Esophagus (tissue), 2 donors: Measurements from ENCODE around the gene ABCC5. TPM values are rescaled to one million over a fixed set of nuclear protein-coding genes. Genes with fewer than 3 reads are reported as not detected.
A peak's percentile ranks its signal among the peaks of the same experiment; 100 is the strongest.

Experiments
- H3K27ac ChIP-seq, 2 donors: one replicate each; pipeline ENCODE4 v1.5.1; 2013; ENCODE audit warnings: low read depth in 2 of 2, mild to moderate bottlenecking in 2 of 2, inconsistent platforms in 1 of 2, low read length in 1 of 2, moderate library complexity in 1 of 2
- H3K27me3 ChIP-seq, 2 donors: one replicate each; pipeline ENCODE4 v1.6.1; 2013; ENCODE audit warnings: low read length in 2 of 2, control low read depth in 1 of 2, mild to moderate bottlenecking in 1 of 2; ENCODE audit not compliant: insufficient read depth in 2 of 2, control insufficient read depth in 1 of 2
- H3K36me3 ChIP-seq, 2 donors: one replicate each; pipeline ENCODE4 v1.6.1; 2013; ENCODE audit warnings: low read length in 1 of 2; ENCODE audit not compliant: control insufficient read depth in 2 of 2, insufficient read depth in 2 of 2
- H3K4me1 ChIP-seq, 2 donors: one replicate each; pipeline ENCODE4 v1.6.1; 2013; ENCODE audit warnings: low read length in 1 of 2; ENCODE audit not compliant: control insufficient read depth in 2 of 2, insufficient read depth in 2 of 2
- H3K4me3 ChIP-seq, 2 donors: one replicate each; pipeline ENCODE4 v1.5.1; 2013; ENCODE audit warnings: low read length in 2 of 2, mild to moderate bottlenecking in 2 of 2, low read depth in 1 of 2, moderate library complexity in 1 of 2
- H3K9me3 ChIP-seq, 2 donors: one replicate each; pipeline ENCODE4 v1.6.1; 2013; ENCODE audit warnings: mild to moderate bottlenecking in 2 of 2, low read depth in 1 of 2, low read length in 1 of 2, moderate library complexity in 1 of 2; ENCODE audit not compliant: control insufficient read depth in 2 of 2, insufficient read depth in 1 of 2
- WGBS, 2 donors: extraction: QIAGEN DNeasy Blood & Tissue Kit; methylation state at CpG; one replicate each; pipeline ENCODE4 v1.1.7; 2013; 5-methylcytosine and 5-hydroxymethylcytosine counted together
- polyA plus RNA-seq, 2 donors: library from polyadenylated mRNA; stranded (reverse); fragments of 200-250 nt; gene quantifications; one replicate each; pipeline ENCODE4 v1.2.3, GENCODE V29; 2013
- donor health status: healthy with polysubstance abuse.
- donor health status: Bipolar disorder and iron deficiency.

ABCC5 gene
- polyA plus RNA-seq, 2 donors: 19.2 to 56.0 TPM

GRCh38 chr3:183984127-183984740 lies 33.5 kb downstream of the ABCC5 start:
- no peaks in the 10 kb centered on the region for H3K27me3 ChIP-seq
- peaks cover 14 to 32% of the 10 kb centered on the region in 2 donors for H3K36me3 ChIP-seq
- no peak overlapping the region for H3K27ac ChIP-seq
- WGBS, 2 donors: 89 to 90% methylated on average over 4 of the region's 4 CpGs
- H3K9me3 ChIP-seq: no peaks in the 10 kb centered on the region
- no peak overlapping the region for H3K4me3 ChIP-seq
- peaks cover 0 to 2% of the 10 kb centered on the region in 2 donors for H3K4me1 ChIP-seq

- Histone ChIP-seq H3K27ac (no peak overlapping the region), H3K27me3 (no peaks in the 10 kb centered on the region), H3K36me3 (peaks cover 18 to 21% of the 10 kb centered on the region in 2 donors), H3K9me3 (no peaks in the 10 kb centered on the region), H3K4me3 (no peak overlapping the region), H3K4me1 (peaks cover 0 to 3% of the 10 kb centered on the region in 2 donors)
- WGBS, 2 donors: 85 to 93% methylated on average over 6 of the region's 6 CpGs
Observed at GRCh38 chr3:183981990-183982644, 35.6 kb downstream of the ABCC5 start.

GRCh38 chr3:183980403-183980802 lies 37.3 kb downstream of the ABCC5 start:
- H3K27ac ChIP-seq: no peak overlapping the region
- peaks cover 0 to 3% of the 10 kb centered on the region in 2 donors for H3K4me1 ChIP-seq
- no peaks in the 10 kb centered on the region for H3K27me3 ChIP-seq
- H3K36me3 ChIP-seq: peaks cover 20 to 23% of the 10 kb centered on the region in 2 donors
- H3K4me3 ChIP-seq: no peak overlapping the region
- no peaks in the 10 kb centered on the region for H3K9me3 ChIP-seq
- WGBS, 2 donors: 84 to 94% methylated on average over 4 of the region's 4 CpGs

GRCh38 chr3:183975981-183976662 lies 41.6 kb downstream of the ABCC5 start:
- H3K4me1 ChIP-seq: peaks cover 0 to 3% of the 10 kb centered on the region in 2 donors
- no peaks in the 10 kb centered on the region for H3K9me3 ChIP-seq
- H3K27me3 ChIP-seq: no peaks in the 10 kb centered on the region
- 81 to 84% methylated on average over 10 of the region's 10 CpGs for WGBS, 2 donors
- H3K4me3 ChIP-seq: no peak overlapping the region
- H3K36me3 ChIP-seq: peaks cover 9 to 13% of the 10 kb centered on the region in 2 donors
- H3K27ac ChIP-seq: no peak overlapping the region

GRCh38 chr3:183968666-183969245 lies 48.9 kb downstream of the ABCC5 start:
- peaks cover 11 to 16% of the 10 kb centered on the region in 2 donors for H3K36me3 ChIP-seq
- 80 to 86% methylated on average over 4 of the region's 4 CpGs for WGBS, 2 donors
- no peak overlapping the region for H3K4me3 ChIP-seq
- no peak overlapping the region for H3K27ac ChIP-seq
- peaks cover 3 to 5% of the 10 kb centered on the region in 2 donors for H3K4me1 ChIP-seq
- H3K27me3 ChIP-seq: no peaks in the 10 kb centered on the region
- H3K9me3 ChIP-seq: no peaks in the 10 kb centered on the region

DNA sequence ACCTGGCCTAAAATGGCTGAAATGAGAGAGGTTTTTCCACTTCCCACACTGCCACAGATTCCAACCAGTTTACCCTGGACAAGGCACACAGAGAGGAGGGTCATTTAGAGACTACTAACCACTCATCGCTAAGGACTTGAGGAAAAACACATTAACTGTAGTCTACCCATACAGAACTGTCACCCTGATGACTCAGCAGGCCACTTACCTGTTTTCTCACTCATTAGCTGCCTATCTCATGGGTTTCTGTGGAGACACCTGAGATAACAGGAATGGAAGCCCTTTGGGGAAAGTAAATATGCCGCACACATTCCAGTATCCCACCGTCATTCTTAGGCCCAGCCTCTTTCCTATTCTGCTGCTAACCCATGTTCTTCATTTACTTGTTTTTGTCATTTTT lies 50.0 kb downstream of the ABCC5 start:
- Histone ChIP-seq H3K4me3 (no peak overlapping the region), H3K36me3 (peaks cover 16 to 17% of the 10 kb centered on the region in 2 donors), H3K9me3 (no peaks in the 10 kb centered on the region), H3K27ac (peak overlapping the region in 1 of 2 donors; percentile 65), H3K4me1 (peaks cover 3 to 5% of the 10 kb centered on the region in 2 donors), H3K27me3 (no peaks in the 10 kb centered on the region)
- 86% methylated on average over 3 of the region's 3 CpGs for WGBS, 2 donors

- Histone ChIP-seq H3K4me1 (peaks cover 3 to 5% of the 10 kb centered on the region in 2 donors), H3K27me3 (no peaks in the 10 kb centered on the region), H3K36me3 (peaks cover 13 to 15% of the 10 kb centered on the region in 2 donors), H3K4me3 (no peak overlapping the region), H3K27ac (peak overlapping the region; percentile 65 to 71), H3K9me3 (no peaks in the 10 kb centered on the region)
- WGBS, 2 donors: 52 to 67% methylated on average over 4 of the region's 4 CpGs
Observed at GRCh38 chr3:183966361-183966791, 51.3 kb downstream of the ABCC5 start.

DNA sequence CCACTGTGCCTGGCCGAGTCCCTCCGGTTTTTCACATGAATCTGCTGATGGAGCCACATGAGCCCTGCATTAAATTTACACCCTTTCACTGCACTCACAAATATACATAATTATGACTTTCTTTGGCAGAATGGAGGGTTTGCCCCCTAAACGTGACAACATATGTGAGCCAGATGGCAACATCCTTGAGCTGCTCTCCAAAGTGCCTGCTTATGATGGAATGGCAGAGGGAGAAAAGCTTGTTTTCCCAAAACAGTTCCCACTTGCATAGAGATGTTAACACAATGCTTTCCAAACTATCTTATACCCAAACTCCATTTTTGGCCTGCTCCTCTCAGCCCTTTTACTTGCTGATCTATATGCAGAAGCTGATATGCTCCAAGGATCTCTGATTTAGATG lies 54.9 kb downstream of the ABCC5 start:
- Histone ChIP-seq H3K27me3 (no peaks in the 10 kb centered on the region), H3K4me3 (no peak overlapping the region), H3K9me3 (no peaks in the 10 kb centered on the region), H3K27ac (no peak overlapping the region), H3K4me1 (peaks cover 3 to 5% of the 10 kb centered on the region in 2 donors), H3K36me3 (peaks cover 14 to 22% of the 10 kb centered on the region in 2 donors)
- WGBS, 2 donors: 84 to 88% methylated on average over 3 of the region's 3 CpGs

GRCh38 chr3:183959214-183959613 lies 58.5 kb downstream of the ABCC5 start:
- H3K4me3 ChIP-seq: no peak overlapping the region
- H3K36me3 ChIP-seq: peaks cover 4 to 23% of the 10 kb centered on the region in 2 donors
- 48 to 62% methylated on average over 4 of the region's 4 CpGs for WGBS, 2 donors
- H3K27ac ChIP-seq: peak overlapping the region; percentile 71 to 83
- no peaks in the 10 kb centered on the region for H3K27me3 ChIP-seq
- no peaks in the 10 kb centered on the region for H3K9me3 ChIP-seq
- no peaks in the 10 kb centered on the region for H3K4me1 ChIP-seq
